HL-60 (cell line): ENCODE results near the gene RPL32.
"Not testable (repeated sequence)": the region's sequence is repeated elsewhere in the genome, so short reads cannot be mapped to it uniquely, and the experiment has no call there.

ENCODE experiments used
- DNase-seq, 2 experiments: peaks; one replicate each; pipeline ENCODE4 v3.0.0-alpha.2; 2010 to 2020; ENCODE audit warnings: low read depth in 1 of 2, low spot score in 1 of 2
- H3K27ac ChIP-seq: fragments of 250-450 bp; sonication (Bioruptor Pico); replicated peaks from 2 replicates; pipeline ENCODE4 v1.5.1; 2020; ENCODE audit warnings: mild to moderate bottlenecking, moderate library complexity
- H3K27me3 ChIP-seq: fragments of 250-450 bp; sonication (Bioruptor Pico); 2 replicates; pipeline ENCODE4 v1.5.1; 2021; ENCODE audit warnings: mild to moderate bottlenecking, moderate library complexity; ENCODE audit not compliant: insufficient read depth, poor library complexity, severe bottlenecking
- H3K4me3 ChIP-seq: replicated peaks from 2 replicates; pipeline ENCODE4 v1.5.1; 2011; ENCODE audit warnings: mild to moderate bottlenecking, control low read depth, low read length; ENCODE audit not compliant: insufficient read depth
- CTCF ChIP-seq: IDR thresholded peaks from one replicate; pipeline ENCODE4 v1.5.1; 2011; ENCODE audit warnings: low read length, control low read depth, inconsistent platforms; ENCODE audit not compliant: insufficient read depth
- GABPA ChIP-seq: IDR thresholded peaks from 2 replicates; pipeline ENCODE4 v1.6.1; 2012; ENCODE audit warnings: low read depth
- POLR2AphosphoS5 ChIP-seq: IDR thresholded peaks from 2 replicates; pipeline ENCODE4 v1.6.1; 2012; ENCODE audit warnings: low read depth
- REST ChIP-seq: IDR thresholded peaks from 2 replicates; pipeline ENCODE4 v1.6.1; 2012; ENCODE audit warnings: low read depth; ENCODE audit not compliant: insufficient replicate concordance
- SPI1 ChIP-seq: IDR thresholded peaks from 2 replicates; pipeline ENCODE4 v1.6.1; 2012; ENCODE audit warnings: low read depth, mild to moderate bottlenecking, borderline replicate concordance

RPL32 gene

GRCh38 chr3:12882336-12883310, 41.3 kb upstream of the RPL32 start:
- Histone ChIP-seq H3K27me3 (peaks cover 3% of the 10 kb centered on the region), H3K4me3 (no peak overlapping the region), H3K27ac (no peak overlapping the region)
- TF ChIP-seq REST (no peak), CTCF (no peak), POLR2AphosphoS5 (no peak), GABPA (no peak), SPI1 (no peak)
- no peak for DNase-seq

GRCh38 chr3:12881858-12882257, 40.5 kb upstream of the RPL32 start:
- DNase-seq, H3K27me3 ChIP-seq, H3K27ac ChIP-seq, H3K4me3 ChIP-seq: not testable (repeated sequence)

- DNase-seq = no peak
- Histone ChIP-seq H3K27ac (no peak overlapping the region), H3K4me3 (no peak overlapping the region), H3K27me3 (peaks cover 3% of the 10 kb centered on the region)
- TF ChIP-seq GABPA = no peak
- TF ChIP-seq REST = peak; percentile 81
- TF ChIP-seq SPI1 = no peak
- no peak for TF ChIP-seq POLR2AphosphoS5
- TF ChIP-seq CTCF = no peak
Observed at GRCh38 chr3:12879191-12879815, 37.9 kb upstream of the RPL32 start.

GRCh38 chr3:12878758-12879157, 37.4 kb upstream of the RPL32 start:
- H3K4me3 ChIP-seq, DNase-seq, H3K27me3 ChIP-seq, H3K27ac ChIP-seq: not testable (repeated sequence)
